Measurements from ENCODE around the gene CCR1.

DNA sequence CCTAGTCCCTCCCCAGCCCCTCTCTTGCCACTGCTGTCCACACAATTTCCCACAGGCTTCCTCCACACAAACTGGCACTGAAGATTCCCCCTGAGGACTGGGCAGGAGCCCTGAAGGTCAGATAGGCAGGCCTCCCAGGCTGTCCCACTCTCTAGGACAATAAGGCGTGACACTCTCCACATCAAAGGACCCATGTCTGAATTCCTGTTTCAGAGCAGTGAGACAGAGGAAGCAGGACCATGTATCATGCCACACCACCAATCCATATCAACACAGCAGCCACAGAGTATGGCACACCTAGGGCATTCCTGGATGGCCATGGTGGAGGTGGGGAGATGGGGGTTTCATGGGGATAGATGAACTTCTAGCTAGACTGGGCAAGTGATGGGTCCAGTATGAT lies 13.8 kb upstream of the CCR1 start:
- TF ChIP-seq EZH2 (IDR thresholded peaks at IDR 0.05; ENCODE audit: low read depth, unreplicated experiment) = no peak
- TF ChIP-seq, protein P1, sequence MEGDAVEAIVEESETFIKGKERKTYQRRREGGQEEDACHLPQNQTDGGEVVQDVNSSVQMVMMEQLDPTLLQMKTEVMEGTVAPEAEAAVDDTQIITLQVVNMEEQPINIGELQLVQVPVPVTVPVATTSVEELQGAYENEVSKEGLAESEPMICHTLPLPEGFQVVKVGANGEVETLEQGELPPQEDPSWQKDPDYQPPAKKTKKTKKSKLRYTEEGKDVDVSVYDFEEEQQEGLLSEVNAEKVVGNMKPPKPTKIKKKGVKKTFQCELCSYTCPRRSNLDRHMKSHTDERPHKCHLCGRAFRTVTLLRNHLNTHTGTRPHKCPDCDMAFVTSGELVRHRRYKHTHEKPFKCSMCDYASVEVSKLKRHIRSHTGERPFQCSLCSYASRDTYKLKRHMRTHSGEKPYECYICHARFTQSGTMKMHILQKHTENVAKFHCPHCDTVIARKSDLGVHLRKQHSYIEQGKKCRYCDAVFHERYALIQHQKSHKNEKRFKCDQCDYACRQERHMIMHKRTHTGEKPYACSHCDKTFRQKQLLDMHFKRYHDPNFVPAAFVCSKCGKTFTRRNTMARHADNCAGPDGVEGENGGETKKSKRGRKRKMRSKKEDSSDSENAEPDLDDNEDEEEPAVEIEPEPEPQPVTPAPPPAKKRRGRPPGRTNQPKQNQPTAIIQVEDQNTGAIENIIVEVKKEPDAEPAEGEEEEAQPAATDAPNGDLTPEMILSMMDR (conservative IDR thresholded peaks at IDR 0.05; ENCODE audit: low read depth in 2 of 2) = no peak
- TF ChIP-seq CREB1 (CRISPR knock-in tag; IDR thresholded peaks at IDR 0.05; ENCODE audit: low read depth) = no peak
- TF ChIP-seq, protein P2, sequence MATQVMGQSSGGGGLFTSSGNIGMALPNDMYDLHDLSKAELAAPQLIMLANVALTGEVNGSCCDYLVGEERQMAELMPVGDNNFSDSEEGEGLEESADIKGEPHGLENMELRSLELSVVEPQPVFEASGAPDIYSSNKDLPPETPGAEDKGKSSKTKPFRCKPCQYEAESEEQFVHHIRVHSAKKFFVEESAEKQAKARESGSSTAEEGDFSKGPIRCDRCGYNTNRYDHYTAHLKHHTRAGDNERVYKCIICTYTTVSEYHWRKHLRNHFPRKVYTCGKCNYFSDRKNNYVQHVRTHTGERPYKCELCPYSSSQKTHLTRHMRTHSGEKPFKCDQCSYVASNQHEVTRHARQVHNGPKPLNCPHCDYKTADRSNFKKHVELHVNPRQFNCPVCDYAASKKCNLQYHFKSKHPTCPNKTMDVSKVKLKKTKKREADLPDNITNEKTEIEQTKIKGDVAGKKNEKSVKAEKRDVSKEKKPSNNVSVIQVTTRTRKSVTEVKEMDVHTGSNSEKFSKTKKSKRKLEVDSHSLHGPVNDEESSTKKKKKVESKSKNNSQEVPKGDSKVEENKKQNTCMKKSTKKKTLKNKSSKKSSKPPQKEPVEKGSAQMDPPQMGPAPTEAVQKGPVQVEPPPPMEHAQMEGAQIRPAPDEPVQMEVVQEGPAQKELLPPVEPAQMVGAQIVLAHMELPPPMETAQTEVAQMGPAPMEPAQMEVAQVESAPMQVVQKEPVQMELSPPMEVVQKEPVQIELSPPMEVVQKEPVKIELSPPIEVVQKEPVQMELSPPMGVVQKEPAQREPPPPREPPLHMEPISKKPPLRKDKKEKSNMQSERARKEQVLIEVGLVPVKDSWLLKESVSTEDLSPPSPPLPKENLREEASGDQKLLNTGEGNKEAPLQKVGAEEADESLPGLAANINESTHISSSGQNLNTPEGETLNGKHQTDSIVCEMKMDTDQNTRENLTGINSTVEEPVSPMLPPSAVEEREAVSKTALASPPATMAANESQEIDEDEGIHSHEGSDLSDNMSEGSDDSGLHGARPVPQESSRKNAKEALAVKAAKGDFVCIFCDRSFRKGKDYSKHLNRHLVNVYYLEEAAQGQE (IDR thresholded peaks at IDR 0.05; ENCODE audit: unreplicated experiment) = no peak
- no peak for TF ChIP-seq POLR2AphosphoS5 (IDR thresholded peaks at IDR 0.05; ENCODE audit: low read depth)
- no peak for TF ChIP-seq JUNB (IDR thresholded peaks at IDR 0.05; ENCODE audit: unreplicated experiment)
- TF ChIP-seq, protein P3, sequence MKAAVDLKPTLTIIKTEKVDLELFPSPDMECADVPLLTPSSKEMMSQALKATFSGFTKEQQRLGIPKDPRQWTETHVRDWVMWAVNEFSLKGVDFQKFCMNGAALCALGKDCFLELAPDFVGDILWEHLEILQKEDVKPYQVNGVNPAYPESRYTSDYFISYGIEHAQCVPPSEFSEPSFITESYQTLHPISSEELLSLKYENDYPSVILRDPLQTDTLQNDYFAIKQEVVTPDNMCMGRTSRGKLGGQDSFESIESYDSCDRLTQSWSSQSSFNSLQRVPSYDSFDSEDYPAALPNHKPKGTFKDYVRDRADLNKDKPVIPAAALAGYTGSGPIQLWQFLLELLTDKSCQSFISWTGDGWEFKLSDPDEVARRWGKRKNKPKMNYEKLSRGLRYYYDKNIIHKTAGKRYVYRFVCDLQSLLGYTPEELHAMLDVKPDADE (IDR thresholded peaks at IDR 0.05) = no peak
- TF ChIP-seq EZH2phosphoT487 (IDR thresholded peaks at IDR 0.05; ENCODE audit: unreplicated experiment) = no peak
